Psoas muscle (tissue), 8 donors: Measurements from ENCODE around the gene C4B. TPM values are rescaled to one million over a fixed set of nuclear protein-coding genes. Genes with fewer than 3 reads are reported as not detected.
"Not testable (repeated sequence)": the region's sequence is repeated elsewhere in the genome, so short reads cannot be mapped to it uniquely, and the experiment has no call there.

Experiments used
- ATAC-seq, 4 donors: fragments of 200-7000 bp; cut with Tn5 transposase; one replicate each; pipeline ENCODE4 v1.9.1; 2020; ENCODE audit warnings: moderate library complexity in 3 of 4, mild to moderate bottlenecking in 2 of 4
- DNase-seq, 2 donors: peaks; one replicate each; pipeline ENCODE4 v3.0.0-alpha.2; 2020
- H3K27ac ChIP-seq: fragments of 200-600 bp; one replicate; pipeline ENCODE4 v1.8.0; 2022
- H3K27me3 ChIP-seq, 3 donors: fragments of 200-600 bp in 1 of 3; one replicate each; pipeline versions ENCODE4 v1.6.1 to v1.8.0; 2013 to 2022; ENCODE audit warnings: low read length in 2 of 3, mild to moderate bottlenecking in 2 of 3, moderate library complexity in 1 of 3; ENCODE audit not compliant: insufficient read depth in 3 of 3
- H3K36me3 ChIP-seq, 2 donors: fragments of 200-600 bp in 1 of 2; one replicate each; pipeline versions ENCODE4 v1.6.1 to v1.8.0; 2013 to 2022; ENCODE audit warnings: low read depth in 1 of 2, mild to moderate bottlenecking in 1 of 2, moderate library complexity in 1 of 2; ENCODE audit not compliant: insufficient read depth in 1 of 2
- H3K4me1 ChIP-seq: fragments of 200-600 bp; one replicate; pipeline ENCODE4 v1.8.0; 2022
- H3K4me3 ChIP-seq: fragments of 200-600 bp; one replicate; pipeline ENCODE4 v1.8.0; 2022; ENCODE audit warnings: mild to moderate bottlenecking
- H3K9me3 ChIP-seq: fragments of 200-600 bp; one replicate; pipeline ENCODE4 v1.8.0; 2022
- WGBS, 3 donors: extraction: QIAGEN DNeasy Blood & Tissue Kit; methylation state at CpG; one replicate each; pipeline versions ENCODE4 v1.1.6 to v1.1.7; 2013; 5-methylcytosine and 5-hydroxymethylcytosine counted together
- intact Hi-C, 2 donors: fragments of 100-400 bp; cut with DNase I; formaldehyde crosslinking; loops; one replicate each; pipeline versions ENCODE4 v1.11.0 to v1.14.2; 2022
- polyA plus RNA-seq, 3 donors: library from polyadenylated mRNA; stranded (reverse); fragments of 200-250 nt; gene quantifications; one replicate each; pipeline ENCODE4 v1.2.3, GENCODE V29; 2013
- total RNA-seq, 4 donors: library from RNA; stranded (reverse); fragmentation: NEBNext Ultra II Directional in 2 of 4; extraction: Animal tissue kit (Norgen Biotek cat#: 25700) in 2 of 4; gene quantifications; one replicate each; pipeline versions ENCODE4 v1.2.1 to v1.2.4, GENCODE V29; 2021 to 2023
- TF ChIP-seq, protein P1 (sequence below): fragments of 200-600 bp; IDR thresholded peaks from one replicate; pipeline ENCODE4 v1.8.0; 2022; ENCODE audit warnings: antibody characterized with exemption
- donor health status: healthy with polysubstance abuse.
- donor health status: DM: no; HTN: no; CAD: no; lungs with moderate emphysema.
- donor health status: Bipolar disorder and iron deficiency.
- donor health status: healthy.
- donor health status: DM: yes; HTN: yes; CAD: no.
- donor health status: DM: no; HTN: no; CAD: no.
- donor health status: DM: no; HTN: no; CAD: no.
- donor health status: DM: yes; HTN: yes; CAD: no.

The C4B gene
- total and polyA plus RNA-seq, 7 donors, result 2.6 to 12.6 (median 5.6) TPM

DNA sequence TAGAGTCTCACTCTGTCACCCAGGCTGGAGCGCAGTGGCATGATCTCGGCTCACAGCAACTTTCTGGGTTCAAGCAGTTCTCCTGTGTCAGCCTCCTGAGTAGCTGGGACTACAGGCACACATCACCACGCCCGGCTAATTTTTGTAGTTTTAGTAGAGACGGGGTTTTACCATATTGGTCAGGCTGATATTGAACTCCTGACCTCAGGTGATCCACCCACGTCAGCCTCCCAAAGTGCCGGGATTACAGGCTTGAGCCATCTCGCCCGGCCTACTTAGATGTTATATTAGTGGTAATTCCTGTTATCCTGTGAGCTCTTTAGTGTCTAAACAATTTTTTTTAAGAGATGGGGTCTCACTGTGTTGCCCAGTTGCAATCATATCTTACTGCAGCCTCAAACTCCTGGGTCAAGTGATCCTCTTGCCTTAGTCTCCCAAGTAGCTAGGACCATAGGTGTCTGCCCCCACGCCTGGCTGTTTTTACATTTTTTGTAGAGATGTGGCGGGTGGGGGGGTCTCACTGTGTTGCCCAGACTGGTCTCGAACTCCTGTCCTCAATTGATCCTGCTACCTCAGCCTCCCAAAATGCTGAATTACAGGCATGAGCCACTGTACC is 36.7 kb upstream of the C4B start:
- H3K4me1 ChIP-seq, result peaks cover 7% of the 10 kb centered on the region
- ATAC-seq (no peak), DNase-seq (no peak)
- WGBS, 3 donors, result 93 to 96% (median 94%) methylated on average over 12 of the region's 12 CpGs
- intact Hi-C loops, result no loop called here
- no peaks in the 10 kb centered on the region for H3K9me3 ChIP-seq
- TF ChIP-seq, protein P1, sequence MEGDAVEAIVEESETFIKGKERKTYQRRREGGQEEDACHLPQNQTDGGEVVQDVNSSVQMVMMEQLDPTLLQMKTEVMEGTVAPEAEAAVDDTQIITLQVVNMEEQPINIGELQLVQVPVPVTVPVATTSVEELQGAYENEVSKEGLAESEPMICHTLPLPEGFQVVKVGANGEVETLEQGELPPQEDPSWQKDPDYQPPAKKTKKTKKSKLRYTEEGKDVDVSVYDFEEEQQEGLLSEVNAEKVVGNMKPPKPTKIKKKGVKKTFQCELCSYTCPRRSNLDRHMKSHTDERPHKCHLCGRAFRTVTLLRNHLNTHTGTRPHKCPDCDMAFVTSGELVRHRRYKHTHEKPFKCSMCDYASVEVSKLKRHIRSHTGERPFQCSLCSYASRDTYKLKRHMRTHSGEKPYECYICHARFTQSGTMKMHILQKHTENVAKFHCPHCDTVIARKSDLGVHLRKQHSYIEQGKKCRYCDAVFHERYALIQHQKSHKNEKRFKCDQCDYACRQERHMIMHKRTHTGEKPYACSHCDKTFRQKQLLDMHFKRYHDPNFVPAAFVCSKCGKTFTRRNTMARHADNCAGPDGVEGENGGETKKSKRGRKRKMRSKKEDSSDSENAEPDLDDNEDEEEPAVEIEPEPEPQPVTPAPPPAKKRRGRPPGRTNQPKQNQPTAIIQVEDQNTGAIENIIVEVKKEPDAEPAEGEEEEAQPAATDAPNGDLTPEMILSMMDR, result no peak
- no peak overlapping the region for H3K4me3 ChIP-seq
- peaks cover 0 to 21% of the 10 kb centered on the region in 2 donors for H3K36me3 ChIP-seq
- H3K27ac ChIP-seq, result no peak overlapping the region
- no peaks in the 10 kb centered on the region for H3K27me3 ChIP-seq

DNA sequence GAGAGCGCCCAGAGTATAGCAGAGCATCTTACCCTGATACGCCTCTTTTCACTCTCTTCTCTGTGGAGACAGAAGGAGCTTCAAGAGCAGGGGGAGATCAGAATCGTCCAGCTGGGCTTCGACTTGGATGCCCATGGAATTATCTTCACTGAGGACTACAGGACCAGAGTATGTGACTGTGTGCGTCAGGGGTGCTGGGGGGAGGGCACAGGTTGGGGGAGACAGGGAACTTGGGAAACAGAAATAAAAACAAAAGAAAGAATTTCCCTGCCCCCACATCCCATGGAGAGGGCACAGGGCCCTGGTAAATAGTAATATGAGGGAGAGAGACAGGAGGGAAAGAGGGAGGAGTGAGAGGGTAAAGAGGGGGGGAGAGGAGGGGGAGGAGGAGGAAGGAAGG is 35.8 kb upstream of the C4B start:
- ATAC-seq (no peak), DNase-seq (no peak)
- Histone ChIP-seq H3K4me1 (no peaks in the 10 kb centered on the region), H3K27me3 (no peaks in the 10 kb centered on the region), H3K27ac (no peak overlapping the region), H3K4me3 (no peak overlapping the region), H3K36me3 (peaks cover 0 to 21% of the 10 kb centered on the region in 2 donors), H3K9me3 (no peaks in the 10 kb centered on the region)
- WGBS, 3 donors, result 81 to 96% (median 87%) methylated on average over 5 of the region's 5 CpGs
- intact Hi-C loops, result no loop called here
- TF ChIP-seq, protein P1, result no peak

DNA sequence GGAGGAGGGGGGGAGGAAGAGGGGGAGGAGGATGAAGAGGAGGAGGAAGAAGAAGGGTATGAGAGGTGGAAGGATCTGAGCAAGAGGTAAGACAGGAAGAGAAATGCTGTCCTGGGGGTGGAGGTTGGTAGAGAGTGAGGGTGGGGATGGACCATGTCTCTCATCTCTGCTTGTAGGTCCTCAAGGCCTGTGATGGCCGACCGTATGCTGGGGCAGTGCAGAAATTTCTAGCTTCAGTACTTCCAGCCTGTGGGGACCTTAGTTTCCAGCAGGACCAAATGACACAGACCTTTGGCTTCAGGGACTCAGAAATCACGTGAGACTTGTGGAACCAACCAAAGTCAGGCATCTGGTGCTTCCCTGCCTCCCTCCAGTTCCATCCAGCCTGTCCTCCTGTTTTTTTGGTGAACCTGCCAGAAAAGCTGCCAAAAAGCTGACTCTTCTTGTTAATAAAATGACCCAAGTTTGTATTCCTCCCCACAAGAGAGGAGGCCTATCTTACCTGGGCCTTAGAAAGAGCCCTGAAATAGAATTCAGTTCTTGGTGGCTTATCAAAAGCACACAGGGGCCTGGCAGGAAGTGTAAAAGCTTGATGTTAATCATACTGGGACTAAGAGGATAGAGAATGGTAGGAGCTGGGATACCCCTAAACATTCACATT is 35.2 kb upstream of the C4B start:
- no peaks in the 10 kb centered on the region for H3K27me3 ChIP-seq
- H3K9me3 ChIP-seq, result no peaks in the 10 kb centered on the region
- 84 to 91% (median 85%) methylated on average over 3 of the region's 3 CpGs for WGBS, 3 donors
- DNase-seq, result no peak
- H3K27ac ChIP-seq, result no peak overlapping the region
- H3K4me3 ChIP-seq, result no peak overlapping the region
- no peaks in the 10 kb centered on the region for H3K4me1 ChIP-seq
- intact Hi-C loops, result no loop called here
- ATAC-seq, result no peak
- peaks cover 0 to 17% of the 10 kb centered on the region in 2 donors for H3K36me3 ChIP-seq
- TF ChIP-seq, protein P1, result no peak

DNA sequence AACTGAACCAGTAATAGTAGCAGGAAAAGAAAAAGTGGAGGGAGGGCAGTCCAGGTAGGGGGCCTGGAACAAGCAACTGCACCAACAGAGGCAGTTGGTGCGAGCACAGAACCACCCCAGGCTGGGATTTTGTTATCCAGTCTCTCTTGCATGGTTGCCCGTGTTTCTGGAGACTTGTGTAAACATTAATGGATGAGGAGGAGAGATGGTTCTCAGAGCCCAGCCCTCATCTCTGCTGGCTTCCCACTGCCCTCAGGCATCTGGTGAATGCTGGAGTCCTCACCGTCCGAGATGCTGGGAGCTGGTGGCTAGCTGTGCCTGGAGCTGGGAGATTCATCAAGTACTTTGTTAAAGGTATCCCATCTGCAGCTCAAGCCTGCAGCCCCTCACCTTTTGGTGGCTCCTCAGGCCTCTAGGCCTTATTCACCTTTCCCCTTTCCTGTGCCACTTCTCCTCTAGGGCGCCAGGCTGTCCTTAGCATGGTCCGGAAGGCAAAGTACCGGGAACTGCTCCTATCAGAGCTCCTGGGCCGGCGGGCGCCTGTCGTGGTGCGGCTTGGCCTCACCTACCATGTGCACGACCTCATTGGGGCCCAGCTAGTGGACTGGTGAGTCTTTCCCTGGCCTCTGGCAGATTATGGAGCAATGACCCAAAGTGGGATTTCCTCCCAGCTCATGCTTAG is 34.3 kb upstream of the C4B start:
- DNase-seq, result peak in 1 of 2 donors; percentile 23
- H3K27ac ChIP-seq, H3K9me3 ChIP-seq, ATAC-seq, H3K27me3 ChIP-seq, H3K4me3 ChIP-seq, H3K4me1 ChIP-seq, intact Hi-C loops: not testable (repeated sequence)
- H3K36me3 ChIP-seq, result peaks cover 0 to 13% of the 10 kb centered on the region in 2 donors
- 92 to 94% (median 93%) methylated on average over 11 to 13 of the region's 13 CpGs for WGBS, 3 donors

DNA sequence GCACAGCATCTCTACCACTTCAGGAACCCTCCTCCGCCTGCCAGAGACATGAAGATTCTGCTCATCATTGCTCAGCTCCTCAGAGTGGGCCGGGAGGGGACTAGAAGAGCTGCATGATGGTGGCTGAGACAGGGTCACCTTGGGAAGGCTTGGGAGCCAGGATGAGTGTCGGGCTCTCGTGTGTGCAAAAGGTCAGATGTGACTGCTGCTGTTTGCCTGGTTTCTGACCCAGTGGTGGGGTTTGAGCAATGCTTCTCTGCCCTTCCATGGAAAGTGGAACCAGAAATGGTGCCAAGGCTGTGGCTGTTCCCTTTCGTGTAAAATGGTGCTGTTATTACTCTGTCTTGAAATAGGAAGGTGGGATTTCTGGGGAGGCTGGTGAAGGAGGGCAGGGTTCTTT is 33.6 kb upstream of the C4B start:
- H3K4me3 ChIP-seq, H3K9me3 ChIP-seq, ATAC-seq, intact Hi-C loops, H3K4me1 ChIP-seq, H3K27ac ChIP-seq, DNase-seq, H3K27me3 ChIP-seq: not testable (repeated sequence)
- peaks cover 0 to 13% of the 10 kb centered on the region in 2 donors for H3K36me3 ChIP-seq
- no CpG with 5 or more reads among the region's 5 CpGs for WGBS, 3 donors

DNA sequence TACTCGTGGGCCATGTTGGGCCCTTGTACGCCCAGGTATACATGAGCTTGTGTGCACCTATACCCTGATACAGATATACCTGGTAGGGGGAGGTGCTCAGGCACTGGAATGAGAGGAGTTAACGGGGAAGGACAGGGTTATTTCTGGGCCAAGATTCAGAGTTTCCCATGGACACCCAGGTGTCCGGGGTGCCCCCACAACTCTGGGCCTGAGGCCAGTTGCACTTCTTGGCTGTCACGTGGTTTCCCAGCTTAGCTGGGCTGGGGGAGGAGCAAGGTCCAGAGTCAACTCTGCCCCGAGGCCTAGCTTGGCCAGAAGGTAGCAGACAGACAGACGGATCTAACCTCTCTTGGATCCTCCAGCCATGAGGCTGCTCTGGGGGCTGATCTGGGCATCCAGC is 32.9 kb upstream of the C4B start, which contains the start of gene C4A:
Gene C4A, plus strand, starts transcription at position 314 of the 400 bp plus-strand sequence. Its CDS starts 51 bp downstream, at position 365.
- ATAC-seq, result peak; percentile 39 to 48 (median 43)
- H3K4me3 ChIP-seq, H3K27me3 ChIP-seq, H3K9me3 ChIP-seq, H3K4me1 ChIP-seq, H3K27ac ChIP-seq, DNase-seq, intact Hi-C loops: not testable (repeated sequence)
- WGBS, 3 donors, result no CpG with 5 or more reads among the region's 7 CpGs
- peaks cover 0 to 13% of the 10 kb centered on the region in 2 donors for H3K36me3 ChIP-seq

DNA sequence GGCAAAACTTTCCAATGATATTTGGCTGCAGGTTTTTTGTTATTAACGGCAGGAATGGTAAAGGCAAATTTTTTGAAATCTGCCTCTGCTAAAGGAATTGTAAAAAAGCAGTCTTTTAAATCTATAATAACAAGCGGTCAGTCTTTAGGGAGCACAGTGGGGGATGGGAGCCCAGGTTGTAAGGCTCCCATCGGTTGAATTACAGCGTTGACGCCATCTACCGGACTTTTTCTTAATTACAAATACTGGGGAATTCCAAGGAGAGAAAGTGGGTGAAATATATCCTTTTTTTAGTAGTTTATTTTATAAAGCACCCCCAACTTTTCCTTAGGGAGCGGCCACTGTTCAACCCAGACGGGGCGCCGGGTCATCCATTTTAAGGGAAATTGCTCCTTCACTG is 25.2 kb upstream of the C4B start:
- H3K27me3 ChIP-seq, intact Hi-C loops, DNase-seq, ATAC-seq, H3K9me3 ChIP-seq, H3K4me3 ChIP-seq, H3K36me3 ChIP-seq, H3K4me1 ChIP-seq, H3K27ac ChIP-seq: not testable (repeated sequence)
- no CpG with 5 or more reads among the region's 10 CpGs for WGBS, 3 donors

DNA sequence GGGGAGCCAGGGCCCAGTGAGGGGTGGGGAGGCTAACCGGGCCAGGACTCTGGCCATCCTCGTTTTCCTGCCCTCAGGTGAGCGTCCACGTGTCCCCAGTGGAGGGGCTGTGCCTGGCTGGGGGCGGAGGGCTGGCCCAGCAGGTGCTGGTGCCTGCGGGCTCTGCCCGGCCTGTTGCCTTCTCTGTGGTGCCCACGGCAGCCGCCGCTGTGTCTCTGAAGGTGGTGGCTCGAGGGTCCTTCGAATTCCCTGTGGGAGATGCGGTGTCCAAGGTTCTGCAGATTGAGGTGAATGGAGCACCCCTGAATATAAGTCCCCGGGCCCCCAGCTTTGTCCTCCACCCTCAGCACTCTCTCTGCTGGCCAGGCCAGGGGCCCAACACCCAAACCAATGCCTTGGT is 20.2 kb upstream of the C4B start:
- H3K36me3 ChIP-seq, DNase-seq, intact Hi-C loops, H3K4me1 ChIP-seq, H3K27me3 ChIP-seq, ATAC-seq, H3K4me3 ChIP-seq, H3K9me3 ChIP-seq, H3K27ac ChIP-seq: not testable (repeated sequence)
- WGBS, 3 donors, result 93 to 97% (median 95%) methylated on average over 5 to 9 of the region's 14 CpGs
